ENCODE results near the gene ALDOA. TPM values are rescaled to one million over a fixed set of nuclear protein-coding genes. Genes with fewer than 3 reads are reported as not detected.
"Not testable (repeated sequence)": the region's sequence is repeated elsewhere in the genome, so short reads cannot be mapped to it uniquely, and the experiment has no call there.

ALDOA gene
- total and polyA plus RNA-seq, 9 donors: 1,252 to 2,647 (median 2,029) TPM

DNA sequence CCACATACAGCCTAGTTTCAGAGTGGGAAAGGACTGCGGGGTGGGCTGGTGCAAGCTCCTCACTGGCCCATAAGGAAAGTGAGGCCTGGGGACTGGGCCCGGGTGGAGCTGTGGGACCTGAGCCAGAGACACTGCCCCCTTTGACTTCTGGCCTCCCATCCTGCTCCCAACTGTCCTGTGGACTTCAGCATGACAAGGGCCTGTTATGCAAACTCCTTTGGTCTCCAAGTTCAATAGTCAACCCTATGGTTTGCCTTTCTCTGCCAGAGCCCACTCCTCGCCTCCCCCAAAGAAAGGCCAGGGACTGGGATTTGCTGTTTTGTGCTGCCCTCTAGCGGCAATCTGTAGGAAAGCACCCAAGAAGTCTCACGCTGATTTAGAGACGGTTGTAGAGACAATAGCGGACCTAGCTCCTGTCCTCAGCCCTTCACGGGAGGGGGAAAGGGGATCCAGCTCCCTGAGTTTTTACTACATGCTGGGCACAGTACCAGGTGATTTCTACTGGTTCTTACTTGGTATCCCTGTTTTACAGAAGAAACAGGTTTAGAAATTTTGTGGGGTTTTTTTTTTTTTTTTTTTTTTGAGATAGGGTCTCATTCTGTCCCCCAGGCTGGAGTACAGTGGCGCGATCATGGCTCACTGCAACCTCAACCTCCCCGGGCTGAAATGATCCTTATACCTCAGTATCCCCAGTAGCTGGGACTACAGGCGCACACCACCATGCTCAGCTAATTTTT is 33.3 kb upstream of the ALDOA start:
- peaks cover 28% of the 10 kb centered on the region for H3K4me1 ChIP-seq (ENCODE audit: control insufficient read depth, insufficient read depth, low read length)
- peak; percentile 49 for DNase-seq
- WGBS (ENCODE audit: insufficient coverage): 7% methylated on average over 5 of the region's 12 CpGs
- no peak overlapping the region for H3K27ac ChIP-seq (ENCODE audit: low read length)
- H3K9me3 ChIP-seq (replicated peaks; ENCODE audit: control insufficient read depth, low read depth, low read length): no peaks in the 10 kb centered on the region
- no peak overlapping the region for H3K4me3 ChIP-seq (ENCODE audit: low read length)
- no peaks in the 10 kb centered on the region for H3K36me3 ChIP-seq (ENCODE audit: control insufficient read depth, insufficient read depth, low read length)
- peaks cover 64% of the 10 kb centered on the region for H3K27me3 ChIP-seq (ENCODE audit: control insufficient read depth, insufficient read depth, low read length)

DNA sequence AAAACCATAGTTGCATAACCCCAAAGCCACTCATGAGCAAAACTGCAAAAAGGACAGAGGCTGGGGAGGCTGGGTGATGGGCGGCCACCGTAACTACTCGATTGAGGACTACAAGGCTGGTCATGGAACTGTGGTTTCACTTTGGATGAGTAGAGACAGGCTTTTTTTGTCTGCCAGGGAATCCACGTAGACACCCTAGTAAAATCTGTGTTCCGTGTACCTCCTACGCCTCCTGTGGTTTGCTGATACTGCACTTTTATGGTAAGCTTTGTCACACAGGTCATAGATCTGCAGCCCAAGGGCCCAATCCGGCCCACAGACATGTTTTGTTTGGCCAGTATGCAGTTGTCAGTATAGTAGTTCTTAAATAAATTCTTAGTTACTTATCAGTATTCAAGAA is 32.3 kb upstream of the ALDOA start:
- no peaks in the 10 kb centered on the region for H3K9me3 ChIP-seq (replicated peaks; ENCODE audit: control insufficient read depth, low read depth, low read length)
- H3K36me3 ChIP-seq (ENCODE audit: control insufficient read depth, insufficient read depth, low read length): no peaks in the 10 kb centered on the region
- no peak for DNase-seq
- H3K4me3 ChIP-seq (ENCODE audit: low read length): no peak overlapping the region
- WGBS (ENCODE audit: insufficient coverage): 76% methylated on average over 6 of the region's 7 CpGs
- peaks cover 55% of the 10 kb centered on the region for H3K27me3 ChIP-seq (ENCODE audit: control insufficient read depth, insufficient read depth, low read length)
- peaks cover 22% of the 10 kb centered on the region for H3K4me1 ChIP-seq (ENCODE audit: control insufficient read depth, insufficient read depth, low read length)
- H3K27ac ChIP-seq (ENCODE audit: low read length): no peak overlapping the region

DNA sequence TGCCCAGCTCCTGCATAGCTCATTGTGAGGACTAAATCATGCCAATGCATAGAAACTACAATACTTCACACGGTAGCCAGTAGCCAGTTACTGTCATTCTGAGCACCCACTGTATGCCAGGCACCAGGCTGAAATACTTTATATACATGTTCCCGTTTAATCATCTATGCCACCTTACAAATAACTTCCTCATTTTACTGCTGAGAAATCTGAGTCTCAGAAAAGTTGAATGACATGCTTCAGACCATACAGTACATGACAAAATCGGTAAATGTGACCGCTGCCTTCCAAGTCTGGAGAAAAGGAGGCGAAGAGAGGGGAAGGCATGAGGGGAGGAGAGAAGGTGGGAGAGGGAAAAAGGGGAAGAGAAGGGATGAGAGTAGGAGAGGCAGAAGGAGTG is 25.3 kb upstream of the ALDOA start:
- Histone ChIP-seq H3K4me1 (ENCODE audit: control insufficient read depth, insufficient read depth, low read length) (no peaks in the 10 kb centered on the region), H3K36me3 (ENCODE audit: control insufficient read depth, insufficient read depth, low read length) (no peaks in the 10 kb centered on the region), H3K9me3 (replicated peaks; ENCODE audit: control insufficient read depth, low read depth, low read length) (no peaks in the 10 kb centered on the region), H3K4me3 (ENCODE audit: low read length) (no peak overlapping the region), H3K27me3 (ENCODE audit: control insufficient read depth, insufficient read depth, low read length) (peaks cover 5% of the 10 kb centered on the region), H3K27ac (ENCODE audit: low read length) (no peak overlapping the region)
- WGBS (ENCODE audit: insufficient coverage): 84% methylated on average over 5 of the region's 5 CpGs
- no peak for DNase-seq

DNA sequence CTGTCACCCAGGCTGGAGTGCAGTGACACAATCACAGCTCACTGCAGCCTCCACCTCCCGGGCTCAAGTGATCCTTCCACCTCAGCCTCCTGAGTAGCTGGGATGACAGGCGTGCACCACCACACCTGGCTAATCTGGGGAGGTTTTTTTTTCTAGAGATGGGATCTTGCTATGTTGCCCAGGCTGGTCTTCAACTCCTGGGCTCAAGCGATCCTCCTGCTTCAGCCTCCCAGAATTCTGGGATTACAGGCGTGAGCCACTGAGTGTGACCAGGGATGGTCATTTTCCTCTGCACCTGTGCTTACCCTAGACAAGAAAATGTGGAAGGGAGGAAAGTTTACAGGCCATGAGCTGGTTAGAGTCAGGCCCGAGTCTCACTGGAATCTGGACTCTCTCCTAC is 24.9 kb upstream of the ALDOA start:
- H3K27me3 ChIP-seq (ENCODE audit: control insufficient read depth, insufficient read depth, low read length); H3K9me3 ChIP-seq (replicated peaks; ENCODE audit: control insufficient read depth, low read depth, low read length); H3K4me3 ChIP-seq (ENCODE audit: low read length); H3K4me1 ChIP-seq (ENCODE audit: control insufficient read depth, insufficient read depth, low read length); H3K27ac ChIP-seq (ENCODE audit: low read length); DNase-seq; H3K36me3 ChIP-seq (ENCODE audit: control insufficient read depth, insufficient read depth, low read length): not testable (repeated sequence)
- 100% methylated on average over 1 of the region's 5 CpGs for WGBS (ENCODE audit: insufficient coverage)

DNA sequence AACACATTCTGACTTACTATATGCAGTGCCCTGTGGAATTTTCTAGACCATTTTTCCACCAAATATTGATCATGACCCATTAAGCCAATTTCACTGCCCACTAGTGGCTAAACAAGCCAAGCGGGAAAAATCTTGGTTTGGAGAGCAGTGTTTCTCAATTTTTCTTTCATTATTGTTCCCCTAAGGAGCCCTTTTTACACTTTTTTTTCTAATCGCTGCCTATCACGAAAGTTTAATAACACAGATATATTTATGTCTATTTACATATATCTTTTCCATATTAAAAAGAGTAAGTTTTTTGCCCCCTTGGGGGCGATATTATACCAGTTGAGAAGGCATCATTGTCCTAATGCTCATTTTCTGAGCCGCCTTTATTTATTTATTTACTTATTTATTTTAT is 23.7 kb upstream of the ALDOA start:
- Histone ChIP-seq H3K4me1 (ENCODE audit: control insufficient read depth, insufficient read depth, low read length) (no peaks in the 10 kb centered on the region), H3K27me3 (ENCODE audit: control insufficient read depth, insufficient read depth, low read length) (no peaks in the 10 kb centered on the region), H3K9me3 (replicated peaks; ENCODE audit: control insufficient read depth, low read depth, low read length) (no peaks in the 10 kb centered on the region), H3K36me3 (ENCODE audit: control insufficient read depth, insufficient read depth, low read length) (no peaks in the 10 kb centered on the region), H3K4me3 (ENCODE audit: low read length) (no peak overlapping the region), H3K27ac (ENCODE audit: low read length) (no peak overlapping the region)
- peak; percentile 63 for DNase-seq
- WGBS (ENCODE audit: insufficient coverage): no CpG with 5 or more reads among the region's 5 CpGs

DNA sequence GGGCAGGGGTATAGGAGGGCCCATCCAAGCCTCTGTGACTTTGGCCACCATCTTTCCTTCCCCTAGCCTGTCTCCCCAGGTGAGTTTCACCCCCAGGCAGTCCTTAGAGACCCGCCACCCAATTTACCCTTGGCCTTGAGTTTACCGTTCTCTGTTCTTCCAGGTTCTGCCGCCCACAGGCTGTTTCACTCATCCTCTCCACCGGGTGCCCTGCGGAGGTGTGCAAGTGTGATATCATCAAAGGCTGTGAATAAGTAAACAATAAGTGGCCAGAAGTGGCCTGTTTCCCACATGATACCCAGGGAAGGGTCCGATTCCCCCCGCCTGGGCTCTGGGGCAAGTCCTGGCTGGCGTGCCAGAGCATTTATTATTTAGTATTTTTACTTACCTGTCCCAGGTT is 19.4 kb upstream of the ALDOA start:
- Histone ChIP-seq H3K9me3 (replicated peaks; ENCODE audit: control insufficient read depth, low read depth, low read length) (no peaks in the 10 kb centered on the region), H3K27me3 (ENCODE audit: control insufficient read depth, insufficient read depth, low read length) (no peaks in the 10 kb centered on the region), H3K4me3 (ENCODE audit: low read length) (no peak overlapping the region), H3K4me1 (ENCODE audit: control insufficient read depth, insufficient read depth, low read length) (no peaks in the 10 kb centered on the region), H3K27ac (ENCODE audit: low read length) (no peak overlapping the region), H3K36me3 (ENCODE audit: control insufficient read depth, insufficient read depth, low read length) (no peaks in the 10 kb centered on the region)
- no peak for DNase-seq
- WGBS (ENCODE audit: insufficient coverage): 53% methylated on average over 2 of the region's 8 CpGs

DNA sequence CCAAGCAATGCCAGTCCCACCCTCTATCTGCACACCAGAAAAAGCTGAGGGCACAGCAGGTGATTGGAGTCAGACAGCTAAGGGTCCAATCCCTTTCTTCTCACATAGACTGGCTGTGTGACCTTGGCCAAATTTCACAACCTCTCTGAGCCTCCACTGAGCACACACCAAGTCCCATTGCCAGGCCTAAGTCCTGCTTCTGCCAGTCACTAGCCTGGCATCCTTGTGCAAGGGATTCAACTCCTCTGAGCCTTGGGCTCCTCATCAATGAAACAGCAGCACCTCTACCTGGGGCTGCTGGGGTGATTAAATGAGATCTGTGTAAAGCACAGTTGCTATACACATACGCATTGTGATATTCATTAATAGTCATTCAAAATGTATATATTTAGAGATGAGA is 19.0 kb upstream of the ALDOA start:
- H3K4me1 ChIP-seq (ENCODE audit: control insufficient read depth, insufficient read depth, low read length): no peaks in the 10 kb centered on the region
- no CpG with 5 or more reads among the region's 1 CpG for WGBS (ENCODE audit: insufficient coverage)
- no peaks in the 10 kb centered on the region for H3K27me3 ChIP-seq (ENCODE audit: control insufficient read depth, insufficient read depth, low read length)
- no peak overlapping the region for H3K4me3 ChIP-seq (ENCODE audit: low read length)
- no peaks in the 10 kb centered on the region for H3K36me3 ChIP-seq (ENCODE audit: control insufficient read depth, insufficient read depth, low read length)
- H3K9me3 ChIP-seq (replicated peaks; ENCODE audit: control insufficient read depth, low read depth, low read length): no peaks in the 10 kb centered on the region
- DNase-seq: no peak
- no peak overlapping the region for H3K27ac ChIP-seq (ENCODE audit: low read length)

DNA sequence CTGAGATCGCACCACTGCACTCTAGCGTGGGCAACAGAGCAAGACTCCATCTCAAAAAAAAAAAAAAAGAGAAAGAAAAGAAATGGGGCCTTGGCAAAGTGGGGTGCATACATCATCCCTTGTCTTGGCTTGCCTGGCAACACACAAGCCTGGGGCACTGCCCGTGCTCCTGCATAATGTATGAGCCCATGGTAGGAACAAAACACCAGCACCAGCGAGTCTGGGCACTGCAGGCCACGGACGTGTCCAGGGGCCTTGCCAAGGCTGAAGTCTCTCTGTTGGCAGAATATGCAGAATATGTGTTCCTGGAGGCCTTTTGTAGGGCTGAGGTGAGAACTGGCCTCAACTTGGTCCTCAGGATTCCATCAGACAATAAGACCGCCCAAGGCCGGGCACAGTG is 15.7 kb upstream of the ALDOA start:
- no peak overlapping the region for H3K4me3 ChIP-seq (ENCODE audit: low read length)
- WGBS (ENCODE audit: insufficient coverage): 91% methylated on average over 5 of the region's 8 CpGs
- no peaks in the 10 kb centered on the region for H3K9me3 ChIP-seq (replicated peaks; ENCODE audit: control insufficient read depth, low read depth, low read length)
- H3K36me3 ChIP-seq (ENCODE audit: control insufficient read depth, insufficient read depth, low read length): no peaks in the 10 kb centered on the region
- H3K27ac ChIP-seq (ENCODE audit: low read length): no peak overlapping the region
- DNase-seq: no peak
- H3K27me3 ChIP-seq (ENCODE audit: control insufficient read depth, insufficient read depth, low read length): no peaks in the 10 kb centered on the region
- H3K4me1 ChIP-seq (ENCODE audit: control insufficient read depth, insufficient read depth, low read length): peaks cover 18% of the 10 kb centered on the region

DNA sequence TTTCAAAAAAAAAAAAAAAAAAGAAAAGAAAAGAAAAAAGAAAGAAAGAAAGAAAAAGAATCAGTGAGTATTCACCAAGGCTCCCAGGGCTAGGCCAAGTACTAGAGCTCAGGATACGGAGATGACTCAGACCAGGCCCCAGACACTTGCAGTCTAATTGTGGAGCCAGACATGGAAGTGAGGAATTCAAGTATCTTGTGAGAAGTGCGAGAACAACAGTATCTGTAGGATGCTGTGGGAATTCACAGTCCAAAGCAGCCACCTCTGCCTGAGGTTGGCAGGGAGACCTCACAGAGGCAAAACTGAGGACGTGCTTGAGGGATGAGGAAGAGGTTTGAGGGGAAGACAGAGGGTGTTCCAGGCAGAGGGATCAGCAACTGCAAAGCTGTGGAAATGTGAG is 14.0 kb upstream of the ALDOA start:
- 69% methylated on average over 3 of the region's 3 CpGs for WGBS (ENCODE audit: insufficient coverage)

DNA sequence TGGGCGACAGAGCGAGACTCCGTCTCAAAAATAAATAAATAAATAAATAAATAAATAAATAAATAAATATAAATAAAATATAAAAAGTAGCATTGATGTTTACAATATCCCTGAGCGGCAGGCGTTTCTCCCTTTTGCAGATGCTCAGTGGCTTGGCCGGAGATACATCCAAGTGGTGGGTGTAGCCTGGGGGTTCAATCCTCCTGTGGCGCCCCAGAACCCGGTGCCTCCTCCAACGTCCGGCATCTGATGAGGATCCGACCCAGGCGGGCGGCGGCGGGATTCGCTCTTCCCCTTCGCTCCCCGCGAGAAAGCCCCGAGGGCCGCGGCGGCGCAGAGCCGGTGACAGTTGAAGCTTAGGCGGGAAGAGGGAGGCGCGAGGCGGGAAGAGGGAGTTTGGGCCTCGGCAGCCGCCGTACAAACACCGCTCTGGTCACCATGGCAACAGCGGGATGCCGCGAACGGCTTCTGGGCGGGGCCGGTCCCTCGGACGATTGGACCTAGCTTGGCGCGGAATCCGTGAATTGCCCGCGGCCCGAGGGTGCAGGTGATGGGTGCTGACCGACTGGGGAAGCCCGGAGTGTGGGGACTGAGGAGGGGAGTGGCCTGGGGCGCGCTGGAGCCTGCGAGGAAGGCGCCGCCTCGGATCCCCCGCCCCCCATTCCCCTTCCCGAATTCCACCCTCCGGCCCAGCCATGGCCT is 12.7 kb upstream of the ALDOA start:
- under 1% methylated on average over 31 of the region's 58 CpGs for WGBS (ENCODE audit: insufficient coverage)
- peak overlapping the region; percentile 71 for H3K27ac ChIP-seq (ENCODE audit: low read length)

More for the DNA sequence above, 14.0 kb upstream of the ALDOA start:
- no peak for DNase-seq
- peaks cover 5% of the 10 kb centered on the region for H3K36me3 ChIP-seq (ENCODE audit: control insufficient read depth, insufficient read depth, low read length)
- H3K9me3 ChIP-seq (replicated peaks; ENCODE audit: control insufficient read depth, low read depth, low read length): no peaks in the 10 kb centered on the region
- H3K27ac ChIP-seq (ENCODE audit: low read length): no peak overlapping the region
- H3K27me3 ChIP-seq (ENCODE audit: control insufficient read depth, insufficient read depth, low read length): no peaks in the 10 kb centered on the region
- H3K4me3 ChIP-seq (ENCODE audit: low read length): no peak overlapping the region
- peaks cover 18% of the 10 kb centered on the region for H3K4me1 ChIP-seq (ENCODE audit: control insufficient read depth, insufficient read depth, low read length)

More for the DNA sequence above, 12.7 kb upstream of the ALDOA start:
- H3K4me1 ChIP-seq (ENCODE audit: control insufficient read depth, insufficient read depth, low read length): peaks cover 26% of the 10 kb centered on the region
- H3K27me3 ChIP-seq (ENCODE audit: control insufficient read depth, insufficient read depth, low read length): no peaks in the 10 kb centered on the region
- H3K9me3 ChIP-seq (replicated peaks; ENCODE audit: control insufficient read depth, low read depth, low read length): no peaks in the 10 kb centered on the region
- peak overlapping the region; percentile 72 for H3K4me3 ChIP-seq (ENCODE audit: low read length)
- DNase-seq: peak; percentile 95
- H3K36me3 ChIP-seq (ENCODE audit: control insufficient read depth, insufficient read depth, low read length): peaks cover 8% of the 10 kb centered on the region
